GM23248 (cell line): Measurements from ENCODE around the gene HHEX. TPM values are rescaled to one million over a fixed set of nuclear protein-coding genes. Genes with fewer than 3 reads are reported as not detected.

Source experiments
- DNase-seq: peaks from one replicate; pipeline ENCODE4 v3.0.0-alpha.2; 2015
- H2AFZ ChIP-seq: fragments of 200-600 bp; sonication (generic); 2 replicates; pipeline ENCODE4 v1.6.1; 2016; ENCODE audit warnings: antibody characterized with exemption
- H3F3A ChIP-seq: fragments of 200-600 bp; sonication (generic); 2 replicates; pipeline ENCODE4 v1.6.1; 2016; ENCODE audit warnings: mild to moderate bottlenecking, antibody characterized with exemption, mixed run types; ENCODE audit not compliant: insufficient read depth
- H3K27ac ChIP-seq: fragments of 200-600 bp; sonication (generic); 2 replicates; pipeline ENCODE4 v1.5.1; 2016; ENCODE audit warnings: mild to moderate bottlenecking
- H3K27me3 ChIP-seq: fragments of 200-600 bp; sonication (generic); replicated peaks from 2 replicates; pipeline ENCODE4 v1.6.1; 2016; ENCODE audit warnings: mild to moderate bottlenecking; ENCODE audit not compliant: insufficient read depth
- H3K36me3 ChIP-seq: fragments of 200-600 bp; sonication (generic); 2 replicates; pipeline ENCODE4 v1.6.1; 2016; ENCODE audit warnings: low read depth, mild to moderate bottlenecking
- H3K4me1 ChIP-seq: fragments of 200-600 bp; sonication (generic); 2 replicates; pipeline ENCODE4 v1.6.1; 2016; ENCODE audit warnings: mild to moderate bottlenecking; ENCODE audit not compliant: insufficient read depth
- H3K4me2 ChIP-seq: fragments of 200-600 bp; sonication (generic); one replicate; pipeline ENCODE4 v1.6.1; 2016; ENCODE audit warnings: mild to moderate bottlenecking; ENCODE audit not compliant: unreplicated experiment
- H3K4me3 ChIP-seq: fragments of 200-600 bp; sonication (generic); 2 replicates; pipeline ENCODE4 v1.5.1; 2016; ENCODE audit warnings: mild to moderate bottlenecking
- H3K79me2 ChIP-seq: fragments of 200-600 bp; sonication (generic); 2 replicates; pipeline ENCODE4 v1.6.1; 2016; ENCODE audit warnings: mild to moderate bottlenecking; ENCODE audit not compliant: insufficient read depth
- H3K9ac ChIP-seq: fragments of 200-600 bp; sonication (generic); 2 replicates; pipeline ENCODE4 v1.6.1; 2016; ENCODE audit warnings: mild to moderate bottlenecking
- H3K9me2 ChIP-seq: fragments of 200-600 bp; sonication (generic); 2 replicates; pipeline ENCODE4 v1.6.1; 2016; ENCODE audit warnings: mixed run types, mild to moderate bottlenecking, moderate library complexity; ENCODE audit not compliant: insufficient read depth
- H3K9me3 ChIP-seq: fragments of 200-600 bp; sonication (generic); one replicate; pipeline ENCODE4 v1.6.1; 2017; ENCODE audit warnings: low read depth
- H4K20me1 ChIP-seq: fragments of 200-600 bp; sonication (generic); 2 replicates; pipeline ENCODE4 v1.6.0; 2016; ENCODE audit not compliant: insufficient read depth
- EZH2 ChIP-seq: fragments of 200-600 bp; sonication (generic); IDR thresholded peaks from 2 replicates; pipeline ENCODE4 v1.6.1; 2018; ENCODE audit warnings: antibody characterized with exemption, mild to moderate bottlenecking; ENCODE audit not compliant: insufficient read depth, poor library complexity, severe bottlenecking
- EZH2phosphoT487 ChIP-seq: fragments of 200-600 bp; sonication (generic); IDR thresholded peaks from 2 replicates; pipeline ENCODE4 v1.6.1; 2018; ENCODE audit warnings: antibody characterized with exemption, moderate library complexity, mild to moderate bottlenecking, low read depth; ENCODE audit not compliant: insufficient read depth
- WGBS, 2 experiments: methylation state at CpG; one replicate each; pipeline ENCODE4 v1.1.6; 2015 to 2017; ENCODE audit warnings: low lambda C conversion rate in 2 of 2, low coverage in 1 of 2; ENCODE audit errors: missing lambda C conversion rate in 2 of 2; 5-methylcytosine and 5-hydroxymethylcytosine counted together
- in situ Hi-C: fragments of 300-500 bp; cut with MboI; formaldehyde crosslinking; loops from 2 replicates; pipeline ENCODE4 v1.15.0; 2020
- polyA plus RNA-seq: library from polyadenylated mRNA; unstranded; fragments of >200 nt; fragmentation: Nextera tagmentation; extraction: Ambion mirVana; gene quantifications from 2 replicates; pipeline ENCODE4 v1.2.1, GENCODE V29; 2016
- total RNA-seq: library from RNA; depleted of rRNA; stranded (reverse); fragments of >200 nt; shearing (Covaris generic); gene quantifications from 2 replicates; pipeline ENCODE4 v1.2.3, GENCODE V29; 2014

Gene HHEX
- total and polyA plus RNA-seq, 2 experiments from 2014 or later, result 0.10 to 0.54 TPM

DNA sequence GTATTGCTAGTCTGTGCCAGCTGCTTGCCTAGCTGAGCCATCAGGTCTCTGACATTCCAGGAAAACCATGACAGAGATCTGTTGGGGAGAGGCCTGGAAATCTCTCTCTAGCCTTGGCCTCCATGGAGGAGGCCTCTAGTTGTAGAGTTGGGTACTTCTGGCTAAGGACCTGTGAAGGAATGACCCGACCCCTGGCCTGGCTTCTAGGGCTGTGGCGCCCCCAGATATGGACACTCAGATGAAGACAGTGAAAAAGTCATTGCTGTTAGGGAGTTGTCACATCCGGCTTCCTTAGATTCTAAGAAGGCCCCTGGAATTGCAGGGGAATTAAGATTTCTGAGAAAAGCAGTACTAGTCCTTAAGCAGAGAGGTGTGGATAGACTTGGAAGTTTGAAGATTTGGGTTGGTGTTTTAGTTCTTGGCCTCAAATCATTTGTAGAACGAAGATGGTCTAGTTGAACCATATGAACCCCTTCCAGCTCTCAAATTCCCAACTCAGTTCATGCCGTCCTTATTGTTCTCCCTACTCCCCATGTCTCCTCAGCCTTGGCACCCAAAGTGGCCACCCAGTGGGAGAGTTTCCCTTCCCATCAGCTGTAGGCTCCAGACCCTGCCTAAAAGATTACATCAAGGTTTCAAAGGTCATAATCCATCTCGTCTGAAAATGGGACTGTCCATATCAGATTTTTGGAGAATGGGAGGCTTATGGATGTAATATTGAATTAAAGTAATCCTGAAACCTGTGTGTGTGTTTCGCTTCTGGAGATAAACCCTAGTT lies 7.0 kb downstream of the HHEX start:
- Histone ChIP-seq H3F3A (0 out of 2 replicates have a peak, but pooled peaks cover 21% of the 10 kb centered on the region), H3K27me3 (peaks cover 34% of the 10 kb centered on the region), H3K4me1 (no peaks in the 10 kb centered on the region), H3K36me3 (no peaks in the 10 kb centered on the region), H3K79me2 (no peaks in the 10 kb centered on the region), H2AFZ (no peak overlapping the region), H3K4me2 (no peak overlapping the region), H3K9ac (no peak overlapping the region), H4K20me1 (no peaks in the 10 kb centered on the region), H3K27ac (no peak overlapping the region), H3K9me2 (no peaks in the 10 kb centered on the region), H3K9me3 (no peaks in the 10 kb centered on the region), H3K4me3 (no peak overlapping the region)
- no peak for TF ChIP-seq EZH2phosphoT487
- 73% methylated on average over 7 of the region's 7 CpGs for WGBS, 2 experiments
- in situ Hi-C loops, result no loop called here
- DNase-seq, result no peak

GRCh38 chr10:92697663-92698511 lies 8.1 kb downstream of the HHEX start:
- in situ Hi-C loops, result no loop called here
- Histone ChIP-seq H3K9me3 (no peaks in the 10 kb centered on the region), H3K4me1 (no peaks in the 10 kb centered on the region), H3K4me2 (no peak overlapping the region), H3K27ac (no peak overlapping the region), H4K20me1 (no peaks in the 10 kb centered on the region), H3K4me3 (no peak overlapping the region), H3K9me2 (no peaks in the 10 kb centered on the region), H3K36me3 (no peaks in the 10 kb centered on the region), H2AFZ (no peak overlapping the region), H3F3A (0 out of 2 replicates have a peak, but pooled peaks cover 21% of the 10 kb centered on the region), H3K27me3 (peaks cover 26% of the 10 kb centered on the region), H3K9ac (no peak overlapping the region), H3K79me2 (no peaks in the 10 kb centered on the region)
- WGBS, 2 experiments, result 66 to 67% methylated on average over 7 of the region's 7 CpGs
- DNase-seq, result no peak
- TF ChIP-seq EZH2phosphoT487, result no peak
- TF ChIP-seq EZH2, result no peak

- Histone ChIP-seq H3K4me2 (peak overlapping the region; percentile 73), H3K27me3 (peaks cover 14% of the 10 kb centered on the region), H3K27ac (no peak overlapping the region), H3K4me3 (peak overlapping the region; percentile 72), H2AFZ (peak overlapping the region; percentile 89), H3K9ac (peak overlapping the region; percentile 50), H3K79me2 (no peaks in the 10 kb centered on the region), H3K4me1 (no peaks in the 10 kb centered on the region), H3K36me3 (no peaks in the 10 kb centered on the region), H3K9me2 (no peaks in the 10 kb centered on the region), H4K20me1 (no peaks in the 10 kb centered on the region), H3K9me3 (no peaks in the 10 kb centered on the region), H3F3A (0 out of 2 replicates have a peak, but pooled peaks cover 19% of the 10 kb centered on the region)
- DNase-seq, result no peak
- 10 to 20% methylated on average over 3 of the region's 3 CpGs for WGBS, 2 experiments
- TF ChIP-seq EZH2phosphoT487 (no peak), EZH2 (no peak)
- in situ Hi-C loops, result no loop called here
Observed at GRCh38 chr10:92699193-92699517, 9.4 kb downstream of the HHEX start.

DNA sequence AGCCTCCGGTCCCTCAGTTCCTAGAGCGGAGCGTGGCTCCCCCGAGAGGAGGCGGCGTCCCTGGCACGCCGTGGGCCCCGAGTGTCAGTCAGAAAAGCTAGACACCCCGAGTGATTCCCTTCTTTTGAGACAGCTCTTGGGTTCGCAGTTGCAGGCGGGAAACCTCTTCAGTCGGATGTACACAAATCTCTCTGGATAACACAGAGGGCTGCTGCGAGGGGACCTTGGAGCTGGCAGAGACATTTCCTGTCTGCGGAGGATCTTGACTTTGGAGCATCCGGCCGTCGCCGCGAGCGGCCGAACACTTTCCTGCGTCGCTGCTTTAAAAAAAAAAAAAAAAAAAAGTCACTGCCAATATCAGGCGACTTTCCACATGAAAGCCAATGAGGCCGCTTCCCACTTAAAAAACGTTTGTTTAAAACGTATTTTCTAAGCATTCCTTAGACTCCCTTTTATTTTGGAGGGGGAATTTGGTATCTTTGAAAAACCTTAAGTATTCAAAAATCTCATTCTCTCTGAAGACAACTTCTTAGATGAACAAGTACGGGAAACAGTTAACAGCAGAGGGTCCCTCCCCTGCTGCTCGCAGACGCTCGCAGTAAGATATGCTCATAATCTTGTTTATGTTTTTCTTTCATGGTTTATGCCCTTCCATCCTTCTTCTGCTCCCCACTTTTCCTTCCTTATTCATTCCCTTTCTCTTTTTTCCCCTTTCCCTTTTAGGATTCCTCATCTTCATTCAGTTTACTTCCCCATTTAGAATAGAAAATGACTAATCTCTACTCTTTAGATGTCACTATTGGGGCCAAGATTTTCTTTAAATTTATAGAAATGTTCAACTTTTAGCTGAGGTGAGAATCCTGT lies 10.0 kb downstream of the HHEX start:
- Histone ChIP-seq H3K36me3 (no peaks in the 10 kb centered on the region), H3K27ac (no peak overlapping the region), H3K4me1 (no peaks in the 10 kb centered on the region), H2AFZ (peak overlapping the region; percentile 89), H3K9me3 (no peaks in the 10 kb centered on the region), H3K27me3 (peaks cover 9% of the 10 kb centered on the region), H3K9me2 (no peaks in the 10 kb centered on the region), H3F3A (0 out of 2 replicates have a peak, but pooled peaks cover 13% of the 10 kb centered on the region), H3K4me2 (peak overlapping the region; percentile 73), H3K9ac (peak overlapping the region; percentile 50), H3K4me3 (peak overlapping the region; percentile 72), H3K79me2 (no peaks in the 10 kb centered on the region), H4K20me1 (no peaks in the 10 kb centered on the region)
- WGBS, 2 experiments, result 3% methylated on average over 31 to 32 of the region's 32 CpGs
- TF ChIP-seq EZH2 (no peak), EZH2phosphoT487 (no peak)
- in situ Hi-C loops, result no loop called here
- peak; percentile 60 for DNase-seq
